CD4-positive, alpha-beta T cell treated with Interleukin-10 for 1 hour (primary cell): ENCODE data around the gene EEF1AKMT2.

ENCODE experiments used
- DNase-seq: peaks from one replicate; pipeline ENCODE4 v3.0.0-alpha.2; 2020

EEF1AKMT2 gene

GRCh38 chr10:124717911-124718741, 73.6 kb downstream of the EEF1AKMT2 start:
- peak; percentile 88 for DNase-seq

DNA sequence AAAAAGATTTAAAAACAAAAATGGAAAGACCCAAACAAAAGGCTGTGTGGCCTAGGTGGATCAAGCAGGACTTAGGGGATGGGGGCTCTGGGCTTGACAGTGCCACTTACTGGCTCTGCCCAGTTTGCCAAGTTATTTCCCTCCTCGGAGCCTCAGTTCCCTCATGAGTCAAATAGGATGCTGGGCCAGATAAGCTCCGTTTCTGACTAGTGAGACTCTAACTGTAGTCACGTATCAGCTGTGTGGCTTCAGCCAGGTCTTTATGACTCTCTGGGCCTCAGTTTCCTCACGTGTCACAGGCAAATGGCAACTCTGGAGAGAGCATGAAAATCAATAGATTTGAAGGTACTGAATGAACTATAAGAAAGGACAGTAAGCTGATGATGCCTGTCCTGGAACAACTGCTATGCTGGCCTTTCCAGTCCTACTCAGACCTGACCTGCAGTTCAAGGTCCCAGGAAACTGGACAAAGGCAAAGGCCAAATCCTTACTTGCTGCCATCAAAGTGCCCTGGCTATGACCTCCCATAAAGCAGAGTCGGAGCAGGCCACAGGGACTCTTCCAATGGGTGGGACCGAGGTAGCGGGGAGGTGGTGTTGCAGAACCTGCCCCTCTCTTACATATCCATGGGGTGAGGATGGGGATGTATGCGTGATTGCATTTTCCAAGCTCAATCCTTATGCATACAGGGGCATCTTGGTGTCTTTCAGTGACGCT, 74.5 kb downstream of the EEF1AKMT2 start:
- DNase-seq: no peak

DNA sequence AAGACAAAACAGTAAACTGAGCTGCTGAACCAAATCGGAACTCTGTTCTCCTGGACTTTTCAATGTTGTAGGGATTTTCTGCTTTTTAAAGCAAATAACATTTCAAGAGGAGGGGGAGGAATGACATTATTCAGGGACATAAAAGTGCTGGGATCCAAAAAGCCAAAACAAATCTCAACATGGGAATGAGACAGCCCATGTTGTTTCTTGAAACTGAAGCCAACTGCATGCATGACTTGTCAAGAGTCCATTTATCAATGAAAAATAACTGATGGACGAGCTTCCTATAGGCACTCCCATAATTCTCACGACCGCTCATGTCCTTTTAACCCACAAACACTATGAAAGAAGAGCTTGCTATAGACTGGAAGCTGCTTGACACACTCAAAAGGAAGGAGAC, 75.3 kb downstream of the EEF1AKMT2 start:
- no peak for DNase-seq

- DNase-seq: no peak
These were observed 76.2 kb downstream of the EEF1AKMT2 start for GRCh38 chr10:124715439-124715838.

- DNase-seq: no peak
These were observed 77.9 kb downstream of the EEF1AKMT2 start for GRCh38 chr10:124713679-124714255.

DNA sequence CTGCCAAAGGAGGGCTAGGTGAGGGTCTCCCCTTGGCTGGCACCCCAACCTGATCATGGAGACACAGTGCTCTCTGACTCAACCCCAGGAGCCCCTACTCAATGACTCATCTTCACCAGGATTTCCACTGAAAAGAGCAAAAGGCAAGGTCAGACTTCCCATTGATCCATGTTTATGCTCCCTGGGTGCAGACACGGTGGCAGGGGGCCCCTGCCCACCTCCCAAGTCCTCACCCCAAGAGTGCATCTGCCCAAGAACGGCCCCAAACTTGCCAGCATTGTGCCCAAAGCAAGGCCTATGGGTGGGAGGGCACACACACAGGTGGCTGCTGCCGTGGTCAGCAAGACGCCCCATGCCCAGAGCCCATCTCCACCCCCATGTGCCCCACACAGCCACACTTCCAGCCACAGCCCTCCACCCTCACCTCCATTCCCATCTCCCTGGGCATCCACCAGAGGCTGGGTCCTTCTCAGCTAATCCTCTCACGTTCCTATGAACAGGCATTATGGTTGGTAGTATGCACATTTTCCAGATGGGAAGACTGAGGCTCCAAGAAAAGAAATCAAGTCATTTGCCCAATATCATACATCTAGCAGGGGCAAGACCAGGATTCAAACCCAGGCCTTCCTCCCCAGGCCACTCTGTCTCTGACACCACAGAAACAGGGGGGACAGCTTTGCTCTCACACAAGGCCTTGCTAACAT, 78.8 kb downstream of the EEF1AKMT2 start:
- DNase-seq: no peak

DNA sequence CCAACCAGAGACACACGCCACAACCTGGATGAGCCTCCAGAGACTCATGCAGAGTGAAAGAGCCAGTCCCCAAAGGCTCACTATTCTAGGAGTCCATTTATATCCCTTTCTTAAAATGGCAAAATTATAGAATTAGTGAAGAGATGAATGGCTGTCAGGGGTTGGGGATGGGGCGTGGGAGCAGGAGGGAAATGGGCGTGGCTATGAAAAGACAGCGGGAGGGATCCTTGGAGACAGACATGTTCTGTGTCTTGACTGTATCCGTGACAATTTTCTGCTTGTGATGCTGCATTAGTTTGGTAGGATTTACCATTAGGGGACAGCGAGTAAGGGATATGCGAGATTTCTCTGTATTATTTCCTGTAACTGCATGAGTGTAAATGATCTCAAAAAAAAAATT, 80.5 kb downstream of the EEF1AKMT2 start:
- DNase-seq: no peak

DNA sequence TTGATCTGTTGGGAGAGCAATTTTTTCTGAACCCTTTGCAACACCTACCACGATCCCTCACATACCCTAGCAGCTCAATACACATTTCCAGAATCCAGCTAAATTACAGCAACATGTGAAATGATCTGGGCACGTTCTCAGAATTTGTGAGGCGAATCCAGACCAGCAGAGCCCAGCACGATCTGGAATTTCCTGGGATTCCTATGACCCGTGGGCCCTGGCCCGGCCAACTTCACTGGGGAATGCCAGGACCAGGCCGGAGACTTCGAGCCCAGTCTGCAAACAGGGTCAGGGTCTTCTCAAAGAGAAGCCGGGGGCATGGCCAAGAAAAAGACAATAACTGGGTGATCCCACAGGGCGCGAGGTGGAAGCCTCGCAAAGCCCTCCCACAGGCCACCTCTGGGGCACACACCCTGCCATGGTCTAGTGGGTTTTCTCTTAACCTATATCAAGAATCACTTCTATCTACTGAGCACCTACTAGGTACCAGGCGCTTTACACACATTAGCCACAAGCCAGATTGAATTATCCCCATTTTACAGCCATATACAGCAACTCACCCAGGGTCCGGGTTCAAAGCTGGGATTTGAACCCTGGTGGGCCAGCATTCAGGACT, 81.3 kb downstream of the EEF1AKMT2 start:
- no peak for DNase-seq

DNA sequence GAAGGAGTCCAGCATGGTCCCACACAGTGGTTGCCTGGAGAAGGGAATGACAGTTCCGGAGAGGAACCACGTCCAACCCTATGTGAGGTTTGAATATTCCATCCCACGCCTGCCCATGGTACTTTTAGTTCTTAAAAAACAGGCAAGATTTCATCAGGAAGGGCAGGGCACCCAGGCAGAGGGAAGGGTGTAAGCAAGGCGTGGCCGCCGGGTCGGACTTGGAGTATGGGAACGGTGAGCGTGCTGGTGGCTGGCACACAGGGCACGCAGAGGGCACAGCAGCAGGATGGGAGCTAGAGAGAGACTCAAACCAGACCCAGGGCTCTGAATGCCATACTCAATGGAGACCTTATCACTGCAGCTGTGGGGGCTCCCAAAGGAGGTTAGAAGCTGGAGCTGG, 81.8 kb downstream of the EEF1AKMT2 start:
- no peak for DNase-seq

DNA sequence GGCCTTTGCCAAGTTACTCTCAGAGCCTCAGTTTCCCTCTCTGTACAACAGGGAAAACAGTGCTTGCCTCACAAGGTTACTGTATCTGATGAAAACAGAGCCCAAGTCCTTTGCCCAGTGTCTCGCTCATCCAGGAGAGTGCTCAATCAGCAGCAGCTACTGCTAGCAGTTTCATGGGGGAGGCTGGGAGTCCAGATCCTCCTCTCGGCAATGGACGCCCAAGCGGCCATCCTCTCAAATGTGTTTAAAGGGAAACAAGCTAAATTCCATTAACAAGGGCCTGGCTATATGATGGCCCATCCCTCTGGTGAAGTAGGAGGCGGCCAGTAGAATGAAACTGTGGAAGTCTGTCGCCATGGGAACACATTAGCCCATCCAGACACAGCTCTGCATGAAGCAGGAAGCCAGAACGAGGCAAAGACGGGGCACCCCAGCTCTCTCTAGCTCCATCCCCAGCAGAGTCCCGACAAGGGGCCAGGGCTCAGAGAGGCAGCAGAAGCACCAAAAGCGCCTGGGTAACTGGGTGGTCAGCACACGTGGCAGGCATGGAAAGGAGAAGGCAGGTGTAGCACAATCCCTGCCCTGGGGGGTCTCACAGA, 82.7 kb downstream of the EEF1AKMT2 start:
- DNase-seq: no peak

- no peak for DNase-seq
These were observed 83.4 kb downstream of the EEF1AKMT2 start for GRCh38 chr10:124708246-124708779.
